ENCODE results near the gene SLC66A2.

DNA sequence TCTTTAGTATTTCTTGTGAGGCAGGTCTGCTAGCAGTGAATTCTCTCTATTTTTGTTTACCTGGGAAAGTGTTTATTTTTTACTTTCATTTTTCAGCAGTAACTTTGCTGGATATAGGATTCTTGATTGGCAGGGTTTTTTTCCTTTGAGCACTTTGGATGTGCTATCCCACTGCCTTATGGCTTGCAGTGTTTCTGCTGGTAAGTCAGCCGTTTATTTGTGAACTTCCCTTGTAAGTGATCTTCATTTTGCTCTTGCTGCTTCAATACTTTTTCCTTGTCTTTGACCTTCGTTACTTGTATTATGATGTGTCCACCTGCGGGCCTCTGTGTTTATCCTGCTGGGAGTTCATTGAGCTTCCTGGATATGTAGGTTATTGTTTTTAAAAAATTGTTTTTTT, 54.7 kb downstream of the SLC66A2 start:
- TF ChIP-seq, protein P1, sequence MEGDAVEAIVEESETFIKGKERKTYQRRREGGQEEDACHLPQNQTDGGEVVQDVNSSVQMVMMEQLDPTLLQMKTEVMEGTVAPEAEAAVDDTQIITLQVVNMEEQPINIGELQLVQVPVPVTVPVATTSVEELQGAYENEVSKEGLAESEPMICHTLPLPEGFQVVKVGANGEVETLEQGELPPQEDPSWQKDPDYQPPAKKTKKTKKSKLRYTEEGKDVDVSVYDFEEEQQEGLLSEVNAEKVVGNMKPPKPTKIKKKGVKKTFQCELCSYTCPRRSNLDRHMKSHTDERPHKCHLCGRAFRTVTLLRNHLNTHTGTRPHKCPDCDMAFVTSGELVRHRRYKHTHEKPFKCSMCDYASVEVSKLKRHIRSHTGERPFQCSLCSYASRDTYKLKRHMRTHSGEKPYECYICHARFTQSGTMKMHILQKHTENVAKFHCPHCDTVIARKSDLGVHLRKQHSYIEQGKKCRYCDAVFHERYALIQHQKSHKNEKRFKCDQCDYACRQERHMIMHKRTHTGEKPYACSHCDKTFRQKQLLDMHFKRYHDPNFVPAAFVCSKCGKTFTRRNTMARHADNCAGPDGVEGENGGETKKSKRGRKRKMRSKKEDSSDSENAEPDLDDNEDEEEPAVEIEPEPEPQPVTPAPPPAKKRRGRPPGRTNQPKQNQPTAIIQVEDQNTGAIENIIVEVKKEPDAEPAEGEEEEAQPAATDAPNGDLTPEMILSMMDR (IDR thresholded peaks at IDR 0.05): no peak
- TF ChIP-seq POLR2A (IDR thresholded peaks at IDR 0.05): no peak
